Naive thymus-derived CD8-positive, alpha-beta T cell (primary cell): ENCODE data around the gene FAXC. TPM values are rescaled to one million over a fixed set of nuclear protein-coding genes. Genes with fewer than 3 reads are reported as not detected.
"Not testable (repeated sequence)": the region's sequence is repeated elsewhere in the genome, so short reads cannot be mapped to it uniquely, and the experiment has no call there.

Experiments
- ATAC-seq, 2 donors: fragments of 150-1000 bp; cut with Tn5 transposase in 1 of 2; sonication (Bioruptor Pico), chemical (Tn5 transposase) in 1 of 2; 1 replicate in 1 of 2; 2 replicates in 1 of 2; pipeline ENCODE4 v1.10.0; 2021; ENCODE audit warnings: mild to moderate bottlenecking in 2 of 2, moderate library complexity in 2 of 2
- POLR2A ChIA-PET: fragments of 350-600 bp; sonication (Branson Sonifier 250); formaldehyde crosslinking; loops from one replicate; lab custom pipeline; 2021; ENCODE audit warnings: antibody characterized with exemption; lab: Charles Lee
- DNase-seq, 10 donors: peaks; one replicate each; pipeline versions ENCODE4 v3.0.0 to v3.0.0-alpha.2; 2020 to 2022
- H3K27ac Mint-ChIP-seq, 10 donors: one replicate each; pipeline ENCODE4 v1.8.0; 2020 to 2022; ENCODE audit warnings: mild to moderate bottlenecking in 10 of 10, mixed read lengths in 10 of 10, moderate library complexity in 4 of 10, inconsistent platforms in 1 of 10
- H3K27me3 Mint-ChIP-seq, 5 donors: one replicate each; pipeline ENCODE4 v1.8.0; 2021 to 2022; ENCODE audit warnings: mixed read lengths in 5 of 5
- H3K36me3 Mint-ChIP-seq, 3 donors: one replicate each; pipeline ENCODE4 v1.8.0; 2020 to 2022; ENCODE audit warnings: mixed read lengths in 3 of 3, mild to moderate bottlenecking in 2 of 3, inconsistent platforms in 1 of 3
- H3K4me1 Mint-ChIP-seq, 4 donors: one replicate each; pipeline ENCODE4 v1.8.0; 2021 to 2022; ENCODE audit warnings: mixed read lengths in 4 of 4
- H3K4me3 Mint-ChIP-seq, 10 donors: one replicate each; pipeline ENCODE4 v1.8.0; 2020 to 2022; ENCODE audit warnings: mild to moderate bottlenecking in 10 of 10, mixed read lengths in 10 of 10, moderate library complexity in 6 of 10, inconsistent platforms in 1 of 10
- H3K9me3 Mint-ChIP-seq, 9 donors: one replicate each; pipeline ENCODE4 v1.8.0; 2020 to 2022; ENCODE audit warnings: mixed read lengths in 9 of 9, mild to moderate bottlenecking in 3 of 9, inconsistent platforms in 1 of 9, moderate library complexity in 1 of 9
- polyA plus RNA-seq, 3 donors: library from polyadenylated mRNA; unstranded; fragments of 300-500 nt; fragmentation: Illumina TruSeq; gene quantifications; one replicate each; pipeline ENCODE4 v1.2.3, GENCODE V29; 2021
- total RNA-seq, 8 experiments: library from RNA in 2 of 8; stranded (reverse) in 2 of 8; gene quantifications; one replicate each; pipeline ENCODE4 v1.2.3 and lab custom pipeline; 2021 to 2026

Gene FAXC
- total and polyA plus RNA-seq, 5 experiments from 2014 or later = not detected

DNA sequence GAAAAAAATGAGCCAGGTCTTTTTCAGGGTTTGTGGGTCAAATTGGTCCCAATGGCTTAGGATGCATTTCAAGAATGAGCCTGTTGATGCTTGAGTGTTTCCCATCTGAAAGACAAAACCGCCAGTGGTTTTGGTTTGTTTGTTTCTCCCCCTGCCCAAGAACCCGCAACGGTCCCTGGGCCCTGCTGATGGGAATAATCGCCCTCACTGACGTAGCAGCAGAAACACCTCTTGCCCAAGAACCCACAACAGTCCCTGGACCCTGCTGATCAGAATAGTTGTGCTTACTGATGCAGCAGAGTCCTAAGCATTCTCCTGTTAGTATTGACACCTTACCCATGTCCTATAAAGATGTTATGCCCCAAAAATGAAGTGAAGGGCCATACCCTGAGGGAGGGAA lies 82.5 kb downstream of the FAXC start:
- H3K36me3 Mint-ChIP-seq, H3K4me3 Mint-ChIP-seq, H3K9me3 Mint-ChIP-seq, ATAC-seq, POLR2A ChIA-PET, H3K4me1 Mint-ChIP-seq, DNase-seq, H3K27ac Mint-ChIP-seq: not testable (repeated sequence)
- peaks cover 0 to 11% (median 3%) of the 10 kb centered on the region in 5 donors for H3K27me3 Mint-ChIP-seq

DNA sequence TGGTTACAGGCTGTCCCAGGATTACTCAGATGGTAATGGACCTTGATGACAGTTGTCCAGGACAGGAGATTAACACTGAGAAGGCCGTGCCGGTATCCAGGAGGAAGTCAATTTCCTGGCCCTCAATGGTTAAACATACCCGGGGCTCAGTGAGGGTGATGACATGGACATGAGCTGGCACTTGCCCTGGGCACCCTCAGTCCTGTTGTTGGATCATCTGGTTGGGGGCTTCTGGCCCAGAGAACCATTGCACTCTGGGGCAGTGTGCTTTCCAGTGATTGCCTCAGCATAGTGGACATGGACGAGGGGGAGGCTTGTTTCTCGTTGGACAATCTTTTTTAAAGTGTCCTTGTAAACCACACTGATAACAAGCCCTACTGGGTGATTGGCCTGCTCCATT lies 84.0 kb downstream of the FAXC start:
- not testable (repeated sequence) for H3K4me1 Mint-ChIP-seq

DNA sequence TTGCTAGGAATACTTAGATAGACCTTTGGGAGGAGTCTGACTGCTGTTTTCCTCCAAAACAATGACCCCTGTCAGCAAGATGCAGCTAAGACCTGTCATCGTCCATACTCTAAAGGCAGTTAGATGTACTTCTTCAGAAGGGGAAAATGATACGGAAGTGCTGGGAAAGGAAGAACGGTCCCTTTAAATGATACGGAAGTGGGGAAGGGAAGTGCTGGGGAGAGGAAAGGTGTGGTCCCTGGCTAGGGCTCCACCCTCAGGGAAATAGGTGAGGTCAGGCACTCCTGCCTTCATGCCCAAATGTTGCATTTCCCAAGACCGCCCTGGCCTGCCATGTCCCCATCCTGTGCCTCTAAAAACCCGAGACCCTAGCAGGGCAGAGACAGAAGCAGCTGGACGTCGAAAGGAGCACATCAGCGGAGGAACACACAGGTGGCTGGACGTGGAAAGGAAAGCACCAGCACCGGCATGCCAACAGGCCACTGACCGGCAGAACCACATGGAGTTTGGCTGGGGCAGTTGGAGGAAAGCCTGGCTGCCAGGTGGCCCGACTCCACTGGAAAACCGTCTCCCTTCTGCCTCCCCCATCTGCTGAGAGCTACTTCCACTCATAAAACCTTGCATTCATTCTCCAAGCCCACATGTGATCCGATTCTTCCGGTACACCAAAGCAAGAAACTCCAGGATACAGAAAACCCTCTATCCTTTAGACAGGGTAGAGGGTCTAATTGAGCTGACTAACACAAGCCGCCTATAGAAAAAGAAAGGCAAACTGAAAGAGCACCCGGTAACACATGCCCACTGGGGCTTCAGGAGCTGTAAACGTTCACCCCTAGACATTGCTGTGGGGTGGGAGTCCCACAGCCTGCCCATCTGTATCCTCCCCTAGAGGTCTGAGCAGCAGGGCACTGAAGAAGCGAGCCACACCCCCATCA lies 94.6 kb downstream of the FAXC start:
- ATAC-seq (no peak), DNase-seq (no peak)
- no peak overlapping the region for H3K4me3 Mint-ChIP-seq
- peaks cover 0 to 5% (median 0%) of the 10 kb centered on the region in 9 donors for H3K9me3 Mint-ChIP-seq
- peaks cover 3 to 24% (median 9%) of the 10 kb centered on the region in 5 donors for H3K27me3 Mint-ChIP-seq
- POLR2A ChIA-PET = no interaction called here
- H3K4me1 Mint-ChIP-seq = no peaks in the 10 kb centered on the region
- H3K36me3 Mint-ChIP-seq = no peaks in the 10 kb centered on the region
- H3K27ac Mint-ChIP-seq = no peak overlapping the region

More for the DNA sequence above, 84.0 kb downstream of the FAXC start:
- H3K9me3 Mint-ChIP-seq, H3K27me3 Mint-ChIP-seq, DNase-seq, POLR2A ChIA-PET, H3K4me3 Mint-ChIP-seq, ATAC-seq, H3K27ac Mint-ChIP-seq, H3K36me3 Mint-ChIP-seq: not testable (repeated sequence)

GRCh38 chr6:99253271-99253670 lies 96.2 kb downstream of the FAXC start:
- DNase-seq (no peak), ATAC-seq (no peak)
- no peaks in the 10 kb centered on the region for H3K36me3 Mint-ChIP-seq
- H3K4me3 Mint-ChIP-seq = no peak overlapping the region
- POLR2A ChIA-PET = no interaction called here
- H3K9me3 Mint-ChIP-seq = no peaks in the 10 kb centered on the region
- H3K27ac Mint-ChIP-seq = no peak overlapping the region
- H3K27me3 Mint-ChIP-seq = peaks cover 5 to 24% (median 13%) of the 10 kb centered on the region in 5 donors
- no peaks in the 10 kb centered on the region for H3K4me1 Mint-ChIP-seq

DNA sequence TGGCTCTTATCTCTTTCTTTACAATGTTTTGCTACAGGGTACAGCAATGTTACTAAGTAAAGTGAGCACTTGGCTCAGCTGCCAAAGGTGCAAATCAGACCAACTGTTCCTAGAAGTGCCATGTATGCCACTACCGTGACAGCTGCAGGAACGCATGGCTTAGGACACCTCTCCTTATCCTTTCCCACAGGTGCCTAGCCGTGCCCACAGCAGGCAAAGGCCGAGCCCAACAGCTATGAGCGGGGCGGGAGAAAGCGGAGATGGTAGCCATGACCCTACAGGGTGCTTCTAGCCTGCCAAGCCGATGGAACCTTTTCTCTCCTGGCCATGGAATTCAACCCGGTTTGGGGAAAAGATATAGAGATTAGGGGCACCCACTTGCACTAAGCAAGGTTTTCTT lies 97.1 kb downstream of the FAXC start:
- POLR2A ChIA-PET = no interaction called here
- no peaks in the 10 kb centered on the region for H3K9me3 Mint-ChIP-seq
- no peak overlapping the region for H3K4me3 Mint-ChIP-seq
- H3K27me3 Mint-ChIP-seq = peaks cover 5 to 24% (median 13%) of the 10 kb centered on the region in 5 donors
- no peaks in the 10 kb centered on the region for H3K4me1 Mint-ChIP-seq
- DNase-seq (no peak), ATAC-seq (no peak)
- H3K27ac Mint-ChIP-seq = no peak overlapping the region
- no peaks in the 10 kb centered on the region for H3K36me3 Mint-ChIP-seq

GRCh38 chr6:99250476-99250875 lies 99.0 kb downstream of the FAXC start:
- ATAC-seq (no peak), DNase-seq (no peak)
- Mint-ChIP-seq H3K27me3 (peaks cover 10 to 29% (median 14%) of the 10 kb centered on the region in 5 donors), H3K4me1 (no peaks in the 10 kb centered on the region), H3K9me3 (no peaks in the 10 kb centered on the region), H3K4me3 (no peak overlapping the region), H3K36me3 (no peaks in the 10 kb centered on the region), H3K27ac (no peak overlapping the region)
- POLR2A ChIA-PET = no interaction called here

GRCh38 chr6:99246602-99247001 lies 102.9 kb downstream of the FAXC start:
- Mint-ChIP-seq H3K9me3 (no peaks in the 10 kb centered on the region), H3K4me1 (no peaks in the 10 kb centered on the region), H3K36me3 (no peaks in the 10 kb centered on the region), H3K27me3 (peaks cover 0 to 25% (median 9%) of the 10 kb centered on the region in 5 donors), H3K4me3 (no peak overlapping the region), H3K27ac (no peak overlapping the region)
- POLR2A ChIA-PET = no interaction called here
- ATAC-seq (no peak), DNase-seq (no peak)

GRCh38 chr6:99241905-99242534 lies 107.5 kb downstream of the FAXC start:
- POLR2A ChIA-PET = no interaction called here
- Mint-ChIP-seq H3K4me3 (no peak overlapping the region), H3K27me3 (peaks cover 5 to 16% (median 11%) of the 10 kb centered on the region in 5 donors), H3K36me3 (no peaks in the 10 kb centered on the region), H3K4me1 (no peaks in the 10 kb centered on the region), H3K9me3 (no peaks in the 10 kb centered on the region), H3K27ac (no peak overlapping the region)
- DNase-seq (no peak), ATAC-seq (no peak)

GRCh38 chr6:99236010-99236409 lies 113.5 kb downstream of the FAXC start:
- Mint-ChIP-seq H3K27ac (no peak overlapping the region), H3K4me1 (no peaks in the 10 kb centered on the region), H3K9me3 (no peaks in the 10 kb centered on the region), H3K4me3 (no peak overlapping the region), H3K27me3 (peaks cover 14 to 64% (median 25%) of the 10 kb centered on the region in 5 donors), H3K36me3 (no peaks in the 10 kb centered on the region)
- ATAC-seq (no peak), DNase-seq (no peak)
- POLR2A ChIA-PET = no interaction called here

DNA sequence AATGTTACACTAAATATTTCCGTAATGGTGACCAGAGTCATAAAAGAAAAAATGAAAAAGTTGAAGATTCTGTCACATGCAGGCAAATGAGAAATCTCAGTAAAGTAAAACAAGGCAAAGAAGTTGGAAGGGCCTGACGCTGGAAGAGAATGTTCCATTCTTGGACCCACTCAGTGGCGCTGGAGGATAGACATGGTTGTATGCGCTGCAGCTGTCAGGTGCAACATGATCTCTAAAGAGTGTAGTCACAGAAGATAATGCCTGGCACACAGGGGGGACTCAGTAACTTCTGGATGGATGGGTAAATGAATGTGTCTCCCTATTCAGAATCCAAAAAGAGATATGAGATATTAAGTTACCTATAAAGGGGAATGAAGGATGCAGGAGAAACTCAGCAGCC lies 116.3 kb downstream of the FAXC start:
- H3K4me3 Mint-ChIP-seq = no peak overlapping the region
- DNase-seq (no peak), ATAC-seq (no peak)
- peaks cover 14 to 62% (median 25%) of the 10 kb centered on the region in 5 donors for H3K27me3 Mint-ChIP-seq
- H3K27ac Mint-ChIP-seq = no peak overlapping the region
- peaks cover 0 to 2% (median 0%) of the 10 kb centered on the region in 9 donors for H3K9me3 Mint-ChIP-seq
- no peaks in the 10 kb centered on the region for H3K4me1 Mint-ChIP-seq
- H3K36me3 Mint-ChIP-seq = no peaks in the 10 kb centered on the region
- POLR2A ChIA-PET = no interaction called here

- H3K4me1 Mint-ChIP-seq = no peaks in the 10 kb centered on the region
- POLR2A ChIA-PET = no interaction called here
Measured at GRCh38 chr6:99232056-99232455, 117.4 kb downstream of the FAXC start.

DNA sequence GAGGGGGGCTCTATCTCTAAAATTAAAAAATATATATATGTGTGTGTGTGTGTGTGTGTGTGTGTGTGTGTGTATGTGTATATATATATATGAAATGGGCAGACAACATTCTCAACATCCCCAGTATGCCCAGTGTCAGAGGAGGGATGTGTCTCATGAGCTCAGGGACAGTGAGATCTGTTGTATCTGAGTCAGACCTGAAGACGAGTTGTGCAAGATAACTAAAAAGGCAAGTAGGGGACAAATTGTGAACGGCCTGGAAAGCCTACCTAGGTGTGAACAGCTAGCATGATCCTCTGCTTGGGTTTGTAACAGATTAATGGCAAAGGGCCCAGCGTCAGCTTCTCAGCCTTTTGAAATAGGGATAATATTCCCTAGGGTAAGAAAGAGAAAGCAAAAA lies 124.3 kb downstream of the FAXC start:
- Mint-ChIP-seq H3K27ac (no peak overlapping the region), H3K9me3 (peaks cover 0 to 2% (median 0%) of the 10 kb centered on the region in 9 donors), H3K27me3 (peaks cover 7 to 24% (median 8%) of the 10 kb centered on the region in 5 donors), H3K4me3 (no peak overlapping the region), H3K4me1 (no peaks in the 10 kb centered on the region), H3K36me3 (no peaks in the 10 kb centered on the region)
- ATAC-seq (no peak), DNase-seq (no peak)
- POLR2A ChIA-PET = no interaction called here

More at GRCh38 chr6:99232056-99232455, 117.4 kb downstream of the FAXC start:
- H3K9me3 Mint-ChIP-seq = peaks cover 0 to 2% (median 0%) of the 10 kb centered on the region in 9 donors
- no peak overlapping the region for H3K27ac Mint-ChIP-seq
- ATAC-seq (no peak), DNase-seq (no peak)
- H3K4me3 Mint-ChIP-seq = no peak overlapping the region
- H3K27me3 Mint-ChIP-seq = peaks cover 16 to 62% (median 28%) of the 10 kb centered on the region in 5 donors
- H3K36me3 Mint-ChIP-seq = no peaks in the 10 kb centered on the region
